Gastrocnemius medialis (tissue), 4 donors: ENCODE results near the gene PKP2. TPM values are rescaled to one million over a fixed set of nuclear protein-coding genes. Genes with fewer than 3 reads are reported as not detected.
"Not testable (repeated sequence)": the region's sequence is repeated elsewhere in the genome, so short reads cannot be mapped to it uniquely, and the experiment has no call there.

Source experiments
- ATAC-seq, 2 donors: fragments of 150-250 bp; one replicate each; pipeline ENCODE4 v1.9.1; 2016
- DNase-seq, 2 donors: peaks; one replicate each; pipeline ENCODE4 v3.0.0-alpha.2; 2019
- H3K27ac ChIP-seq, 4 donors: fragments of 200-600 bp; sonication (generic); 1 replicate in 1 of 4; 2 replicates in 3 of 4; pipeline ENCODE4 v1.5.1; 2016 to 2018; ENCODE audit warnings: mild to moderate bottlenecking in 2 of 4, moderate library complexity in 1 of 4
- H3K27me3 ChIP-seq, 3 donors: fragments of 200-600 bp; sonication (generic) in 2 of 3; 1 replicate in 1 of 3; 2 replicates in 2 of 3; pipeline versions ENCODE4 v1.5.1 to v1.6.0; 2016 to 2019; ENCODE audit warnings: mild to moderate bottlenecking in 1 of 3, moderate library complexity in 1 of 3
- H3K36me3 ChIP-seq, 2 donors: fragments of 200-600 bp; sonication (generic) in 1 of 2; one replicate each; pipeline ENCODE4 v1.5.1; 2017 to 2018
- H3K4me1 ChIP-seq, 2 donors: fragments of 200-600 bp; sonication (generic) in 1 of 2; one replicate each; pipeline ENCODE4 v1.5.1; 2016 to 2017; ENCODE audit warnings: mild to moderate bottlenecking in 2 of 2
- H3K4me3 ChIP-seq, 4 donors: fragments of 200-600 bp; sonication (generic) in 3 of 4; 1 replicate in 1 of 4; 2 replicates in 3 of 4; pipeline ENCODE4 v1.5.1; 2016 to 2019; ENCODE audit warnings: mild to moderate bottlenecking in 2 of 4
- H3K9me3 ChIP-seq, 3 donors: fragments of 200-600 bp; sonication (generic) in 2 of 3; 1 replicate in 1 of 3; 2 replicates in 2 of 3; pipeline ENCODE4 v1.5.1; 2016 to 2019
- POLR2A ChIP-seq, 2 donors: fragments of 450-650 bp; IDR thresholded peaks; one replicate each; pipeline ENCODE4 v1.6.1; 2017; ENCODE audit warnings: antibody characterized with exemption in 2 of 2, mild to moderate bottlenecking in 2 of 2, moderate library complexity in 2 of 2
- in situ Hi-C, 4 donors: fragments of 200-750 bp; cut with MboI; loops; one replicate each; pipeline versions ENCODE4 v1.15.0 to v1.8.0; 2017; ENCODE audit warnings: low sequenced_read_pairs in 4 of 4
- intact Hi-C: fragments of 100-400 bp; cut with DNase I; formaldehyde crosslinking; loops from one replicate; pipeline ENCODE4 v1.15.1; 2023; ENCODE audit warnings: low total_unique reads
- total RNA-seq, 4 donors: library from RNA; depleted of rRNA; stranded (reverse); fragments of >200 nt; gene quantifications; one replicate each; pipeline versions ENCODE4 v1.1.0 to v1.2.3, GENCODE V29; 2016
- TF ChIP-seq, protein P1 (sequence below), 5 experiments: fragments of 450-650 bp in 3 of 5; fragments of 200-600 bp in 2 of 5; sonication (generic) in 2 of 5; IDR thresholded peaks in 4 of 5; conservative IDR thresholded peaks in 1 of 5; 1 replicate in 4 of 5; 2 replicates in 1 of 5; pipeline ENCODE4 v1.5.1; 2016 to 2019; ENCODE audit warnings: antibody characterized with exemption in 5 of 5, mild to moderate bottlenecking in 3 of 5, moderate library complexity in 3 of 5

Gene PKP2
- total RNA-seq, 4 donors from 2014 or later: 3.5 to 7.2 (median 4.1) TPM

DNA sequence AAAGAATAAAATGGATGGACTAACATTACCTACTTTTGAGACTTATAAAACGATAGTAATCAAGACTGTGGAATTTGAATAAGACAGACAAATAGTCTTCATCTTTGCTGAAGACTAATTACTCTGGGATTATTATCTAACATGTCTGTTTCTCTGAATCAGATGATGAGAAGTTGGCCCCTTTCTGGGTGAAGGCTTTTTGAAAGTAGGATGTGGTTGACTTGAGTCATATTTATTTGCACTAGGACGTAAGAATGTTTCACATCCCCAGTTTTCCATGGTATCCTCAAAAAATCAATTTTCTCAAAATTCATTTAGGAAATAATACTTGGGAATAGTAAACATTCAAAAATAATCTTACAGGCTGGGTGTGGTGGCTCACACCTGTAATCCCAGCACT, 31.8 kb downstream of the PKP2 start:
- no peaks in the 10 kb centered on the region for H3K4me1 ChIP-seq
- in situ Hi-C loops: no loop called here
- intact Hi-C loops: no loop called here
- no peak for TF ChIP-seq POLR2A (IDR thresholded peaks at IDR 0.05)
- TF ChIP-seq, protein P1, sequence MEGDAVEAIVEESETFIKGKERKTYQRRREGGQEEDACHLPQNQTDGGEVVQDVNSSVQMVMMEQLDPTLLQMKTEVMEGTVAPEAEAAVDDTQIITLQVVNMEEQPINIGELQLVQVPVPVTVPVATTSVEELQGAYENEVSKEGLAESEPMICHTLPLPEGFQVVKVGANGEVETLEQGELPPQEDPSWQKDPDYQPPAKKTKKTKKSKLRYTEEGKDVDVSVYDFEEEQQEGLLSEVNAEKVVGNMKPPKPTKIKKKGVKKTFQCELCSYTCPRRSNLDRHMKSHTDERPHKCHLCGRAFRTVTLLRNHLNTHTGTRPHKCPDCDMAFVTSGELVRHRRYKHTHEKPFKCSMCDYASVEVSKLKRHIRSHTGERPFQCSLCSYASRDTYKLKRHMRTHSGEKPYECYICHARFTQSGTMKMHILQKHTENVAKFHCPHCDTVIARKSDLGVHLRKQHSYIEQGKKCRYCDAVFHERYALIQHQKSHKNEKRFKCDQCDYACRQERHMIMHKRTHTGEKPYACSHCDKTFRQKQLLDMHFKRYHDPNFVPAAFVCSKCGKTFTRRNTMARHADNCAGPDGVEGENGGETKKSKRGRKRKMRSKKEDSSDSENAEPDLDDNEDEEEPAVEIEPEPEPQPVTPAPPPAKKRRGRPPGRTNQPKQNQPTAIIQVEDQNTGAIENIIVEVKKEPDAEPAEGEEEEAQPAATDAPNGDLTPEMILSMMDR (IDR thresholded peaks at IDR 0.05 in 4 of 5, conservative IDR thresholded peaks at IDR 0.05 in 1 of 5): no peak
- no peak for DNase-seq
- ATAC-seq: no peak
- H3K27ac ChIP-seq: no peak overlapping the region
- no peak overlapping the region for H3K4me3 ChIP-seq
- no peaks in the 10 kb centered on the region for H3K27me3 ChIP-seq
- H3K36me3 ChIP-seq: no peaks in the 10 kb centered on the region
- H3K9me3 ChIP-seq: no peaks in the 10 kb centered on the region

DNA sequence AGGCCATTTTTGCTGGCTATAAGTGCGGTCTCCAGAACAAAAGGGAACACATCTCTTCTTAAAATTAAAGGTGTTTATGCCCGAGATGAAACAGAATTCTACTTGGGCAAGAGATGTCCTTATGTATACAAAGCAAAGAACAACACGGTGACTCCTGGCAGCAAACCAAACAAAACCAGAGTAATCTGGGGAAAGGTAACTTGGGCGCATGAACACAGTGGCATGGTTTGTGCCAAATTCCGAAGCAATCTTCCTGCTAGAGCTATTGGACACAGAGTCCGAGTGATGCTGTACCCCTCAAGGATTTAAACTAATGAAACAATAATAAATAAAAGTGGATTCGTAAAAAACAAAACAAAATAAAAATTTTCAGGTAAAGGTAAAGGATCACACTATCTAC, 33.4 kb downstream of the PKP2 start:
- Histone ChIP-seq H3K9me3 (no peaks in the 10 kb centered on the region), H3K4me1 (no peaks in the 10 kb centered on the region), H3K27me3 (no peaks in the 10 kb centered on the region), H3K4me3 (no peak overlapping the region), H3K27ac (no peak overlapping the region), H3K36me3 (no peaks in the 10 kb centered on the region)
- TF ChIP-seq POLR2A (IDR thresholded peaks at IDR 0.05): no peak
- TF ChIP-seq, protein P1 (IDR thresholded peaks at IDR 0.05 in 4 of 5, conservative IDR thresholded peaks at IDR 0.05 in 1 of 5): no peak
- DNase-seq (no peak), ATAC-seq (no peak)
- intact Hi-C loops: no loop called here
- in situ Hi-C loops: no loop called here

DNA sequence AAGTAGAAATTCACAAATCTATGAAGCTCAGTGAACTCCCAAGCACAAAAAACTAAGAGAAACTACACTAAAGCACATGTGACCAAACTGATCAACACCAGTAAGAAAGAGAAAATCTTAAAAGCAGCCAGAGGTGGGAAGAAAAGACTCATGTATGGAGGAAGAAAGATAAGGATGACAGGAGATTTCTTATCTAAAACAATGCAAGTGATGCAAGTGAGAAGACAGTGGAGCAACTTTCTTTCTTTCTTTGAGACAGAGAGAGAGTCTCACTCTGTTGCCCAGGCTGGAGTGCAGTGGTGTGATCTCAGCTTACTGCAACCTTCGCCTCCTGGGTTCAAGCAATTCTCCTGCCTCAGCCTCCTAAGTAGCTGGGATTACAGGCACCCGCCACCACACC, 34.9 kb downstream of the PKP2 start:
- intact Hi-C loops, DNase-seq, H3K36me3 ChIP-seq, H3K27me3 ChIP-seq, H3K27ac ChIP-seq, H3K4me1 ChIP-seq, H3K9me3 ChIP-seq, H3K4me3 ChIP-seq, ATAC-seq, in situ Hi-C loops: not testable (repeated sequence)

DNA sequence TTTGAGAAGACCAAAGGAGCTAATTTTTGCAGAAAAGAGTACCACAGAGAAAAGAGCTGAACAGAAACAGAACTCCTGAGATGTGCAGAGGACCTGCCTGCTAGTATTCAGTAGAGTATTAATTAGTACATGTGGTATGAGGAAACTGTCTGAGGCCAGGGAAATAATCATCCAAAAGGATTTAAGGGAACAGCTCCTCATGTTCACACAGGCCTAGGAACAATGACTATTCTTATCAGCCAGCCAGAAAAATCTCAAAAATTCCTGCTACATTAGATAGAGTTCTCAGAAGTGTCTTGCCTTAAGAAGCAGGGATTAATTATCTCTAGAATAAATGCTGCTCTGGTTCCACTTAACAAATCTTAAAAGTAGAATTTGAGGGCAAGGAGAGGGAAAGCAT, 36.4 kb downstream of the PKP2 start:
- intact Hi-C loops (no loop called here), in situ Hi-C loops (no loop called here)
- DNase-seq: no peak
- Histone ChIP-seq H3K27me3 (no peaks in the 10 kb centered on the region), H3K4me1 (no peaks in the 10 kb centered on the region), H3K27ac (no peak overlapping the region), H3K9me3 (no peaks in the 10 kb centered on the region), H3K36me3 (no peaks in the 10 kb centered on the region), H3K4me3 (no peak overlapping the region)
- no peak for TF ChIP-seq POLR2A (IDR thresholded peaks at IDR 0.05)
- TF ChIP-seq, protein P1 (IDR thresholded peaks at IDR 0.05 in 4 of 5, conservative IDR thresholded peaks at IDR 0.05 in 1 of 5): no peak
- no peak for ATAC-seq

DNA sequence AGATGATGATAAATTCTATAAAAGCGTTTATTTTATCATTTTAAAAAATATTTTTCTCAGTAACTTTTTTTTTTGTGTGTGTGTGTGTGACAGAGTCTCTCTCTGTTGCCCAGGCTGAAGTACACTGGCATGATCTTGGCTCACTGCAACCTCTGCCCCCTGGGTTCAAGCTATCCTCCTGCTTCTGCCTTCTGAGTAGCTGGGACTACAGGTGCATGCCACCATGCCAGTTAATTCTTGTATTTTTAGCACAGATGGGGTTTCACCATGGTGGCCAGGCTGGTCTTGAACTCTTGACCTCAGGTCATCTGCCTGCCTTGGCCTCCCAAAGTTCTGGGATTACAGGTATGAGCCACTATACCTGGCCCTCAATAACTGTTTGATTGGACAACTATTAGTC, 37.2 kb downstream of the PKP2 start:
- no peak for ATAC-seq
- intact Hi-C loops (no loop called here), in situ Hi-C loops (no loop called here)
- Histone ChIP-seq H3K9me3 (no peaks in the 10 kb centered on the region), H3K27ac (no peak overlapping the region), H3K36me3 (no peaks in the 10 kb centered on the region), H3K4me3 (no peak overlapping the region), H3K4me1 (no peaks in the 10 kb centered on the region), H3K27me3 (no peaks in the 10 kb centered on the region)
- TF ChIP-seq POLR2A (IDR thresholded peaks at IDR 0.05): no peak
- TF ChIP-seq, protein P1 (IDR thresholded peaks at IDR 0.05 in 4 of 5, conservative IDR thresholded peaks at IDR 0.05 in 1 of 5): no peak
- DNase-seq: no peak
